NCI-H1105 treated with DMSO at 0.1 percent for 48 hours (cell line): Measurements from ENCODE around the gene IL16.
"Not testable (repeated sequence)": the region's sequence is repeated elsewhere in the genome, so short reads cannot be mapped to it uniquely, and the experiment has no call there.

Experiments used
- DNase-seq: peaks from one replicate; lab custom pipeline; 2025; lab: John Stamatoyannopoulos, UW

Gene IL16

GRCh38 chr15:81338170-81339007 is 141.7 kb downstream of the IL16 start:
- DNase-seq: no peak

GRCh38 chr15:81339321-81339720 is 142.6 kb downstream of the IL16 start:
- no peak for DNase-seq

GRCh38 chr15:81339851-81340250 is 143.2 kb downstream of the IL16 start:
- no peak for DNase-seq

- no peak for DNase-seq
These were observed 144.7 kb downstream of the IL16 start for GRCh38 chr15:81341351-81341750.

GRCh38 chr15:81343371-81343770 is 146.7 kb downstream of the IL16 start:
- no peak for DNase-seq

GRCh38 chr15:81346611-81347010 is 149.9 kb downstream of the IL16 start:
- no peak for DNase-seq

GRCh38 chr15:81347910-81348309 is 151.2 kb downstream of the IL16 start:
- DNase-seq: no peak

GRCh38 chr15:81348691-81349090 is 152.0 kb downstream of the IL16 start:
- DNase-seq: not testable (repeated sequence)

- DNase-seq: no peak
These were observed 152.6 kb downstream of the IL16 start for GRCh38 chr15:81349271-81349670.

- no peak for DNase-seq
These were observed 155.0 kb downstream of the IL16 start for GRCh38 chr15:81351651-81352050.

GRCh38 chr15:81356252-81356651 is 159.6 kb downstream of the IL16 start:
- no peak for DNase-seq

- no peak for DNase-seq
These were observed 160.6 kb downstream of the IL16 start for GRCh38 chr15:81357180-81357686.

DNA sequence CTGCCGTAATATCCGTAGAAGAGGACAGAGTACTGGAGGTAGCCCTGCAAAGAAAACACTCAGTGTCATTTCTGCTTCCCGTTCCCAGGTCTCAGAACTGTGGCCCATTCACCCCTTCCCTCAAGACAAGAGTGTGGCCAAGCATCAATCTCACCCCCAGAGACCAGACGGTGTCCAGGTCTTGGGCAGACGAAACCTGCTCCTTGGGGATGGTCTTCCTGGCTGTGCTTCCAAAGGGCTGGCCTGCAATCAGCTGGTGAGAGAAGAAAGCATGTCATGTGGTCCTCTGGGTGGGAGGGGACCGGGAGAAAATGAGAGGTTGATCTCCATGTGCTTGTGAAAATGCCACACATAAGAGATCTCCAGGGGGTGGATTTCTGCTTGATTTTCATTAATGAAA is 161.6 kb downstream of the IL16 start:
- DNase-seq: no peak

- no peak for DNase-seq
These were observed 163.8 kb downstream of the IL16 start for GRCh38 chr15:81360491-81360890.

GRCh38 chr15:81361891-81362290 is 165.2 kb downstream of the IL16 start:
- DNase-seq: no peak

DNA sequence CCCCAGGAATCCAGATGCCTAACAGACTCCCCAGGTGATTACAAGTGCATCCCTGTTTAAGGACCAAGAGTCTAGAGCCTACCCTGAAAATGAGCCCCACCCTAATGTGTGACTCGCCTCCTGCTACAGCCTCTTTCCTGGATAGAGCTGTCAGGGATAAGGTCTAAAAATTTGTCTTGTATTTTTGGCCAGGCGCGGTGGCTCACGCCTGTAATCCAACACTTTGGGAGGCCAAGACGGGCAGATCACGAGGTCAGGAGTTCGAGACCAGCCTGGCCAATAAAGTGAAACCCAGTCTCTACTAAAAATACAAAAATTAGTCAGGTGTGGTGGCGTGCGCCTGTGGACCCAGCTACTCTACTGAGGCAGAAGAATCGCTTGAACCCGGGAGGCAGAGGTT is 166.1 kb downstream of the IL16 start:
- DNase-seq: no peak

GRCh38 chr15:81363276-81363675 is 166.6 kb downstream of the IL16 start:
- DNase-seq: no peak
